ENCODE data around the gene CHRM4.

The CHRM4 gene

GRCh38 chr11:46402957-46403902 is 11.7 kb upstream of the CHRM4 start:
- no peak for DNase-seq

- no peak for DNase-seq
Measured at GRCh38 chr11:46397526-46397925, 6.0 kb upstream of the CHRM4 start.

- DNase-seq = no peak
Measured at GRCh38 chr11:46393759-46394158, 2.2 kb upstream of the CHRM4 start.

GRCh38 chr11:46393231-46393616 is 1.6 kb upstream of the CHRM4 start:
- no peak for DNase-seq

GRCh38 chr11:46392421-46393230 is 1.1 kb upstream of the CHRM4 start:
- DNase-seq = peak; percentile 91

GRCh38 chr11:46391186-46391577 is 394 bp downstream of the CHRM4 start:
- DNase-seq = no peak

GRCh38 chr11:46390331-46391171 is 1.0 kb downstream of the CHRM4 start:
- no peak for DNase-seq

GRCh38 chr11:46389450-46390330 is 1.9 kb downstream of the CHRM4 start:
- DNase-seq = peak; percentile 85

GRCh38 chr11:46388619-46389449 is 2.7 kb downstream of the CHRM4 start:
- DNase-seq = peak; percentile 31

GRCh38 chr11:46387919-46388618 is 3.5 kb downstream of the CHRM4 start:
- peak; percentile 54 for DNase-seq

GRCh38 chr11:46387456-46387855 is 4.1 kb downstream of the CHRM4 start:
- no peak for DNase-seq

GRCh38 chr11:46386674-46387073 is 4.9 kb downstream of the CHRM4 start:
- DNase-seq = no peak

GRCh38 chr11:46386005-46386578 is 5.5 kb downstream of the CHRM4 start:
- no peak for DNase-seq

GRCh38 chr11:46385169-46386004 is 6.2 kb downstream of the CHRM4 start:
- no peak for DNase-seq

- no peak for DNase-seq
Measured at GRCh38 chr11:46383974-46384701, 7.4 kb downstream of the CHRM4 start.

GRCh38 chr11:46383404-46383758 is 8.2 kb downstream of the CHRM4 start:
- DNase-seq = no peak

- peak; percentile 69 for DNase-seq
Measured at GRCh38 chr11:46382646-46383403, 8.8 kb downstream of the CHRM4 start.

Data from OCI-M1 (cell line).